MG63 (cell line): ENCODE data around the gene CEP44. TPM values are rescaled to one million over a fixed set of nuclear protein-coding genes. Genes with fewer than 3 reads are reported as not detected.
"Not testable (repeated sequence)": the region's sequence is repeated elsewhere in the genome, so short reads cannot be mapped to it uniquely, and the experiment has no call there.

ENCODE experiments used
- DNase-seq: peaks from one replicate; pipeline ENCODE4 v3.0.0-alpha.2; 2020
- H3K27me3 ChIP-seq: fragments of 250-450 bp; sonication (Bioruptor Pico); 2 replicates; pipeline ENCODE4 v1.5.1; 2020; ENCODE audit warnings: mild to moderate bottlenecking, moderate library complexity
- H3K36me3 ChIP-seq: fragments of 250-450 bp; sonication (Bioruptor Pico); 2 replicates; pipeline ENCODE4 v1.5.1; 2020; ENCODE audit warnings: mild to moderate bottlenecking, moderate library complexity
- H3K4me3 ChIP-seq: fragments of 250-450 bp; sonication (Bioruptor Pico); 2 replicates; pipeline ENCODE4 v1.5.1; 2020; ENCODE audit warnings: mild to moderate bottlenecking, moderate library complexity
- H3K9me3 ChIP-seq: fragments of 250-450 bp; sonication (Bioruptor Pico); 2 replicates; pipeline ENCODE4 v1.5.1; 2020; ENCODE audit warnings: mild to moderate bottlenecking, moderate library complexity
- total RNA-seq: library from RNA; depleted of rRNA; stranded (reverse); fragments of >200 nt; shearing (Covaris generic); gene quantifications from 2 replicates; pipeline ENCODE4 v1.2.3, GENCODE V29; 2014; ENCODE audit warnings: low replicate concordance; rRNA removed

CEP44 gene
- total RNA-seq = 7.8 and 24.9 TPM in 2 replicates

- DNase-seq = peak; percentile 78
- no peaks in the 10 kb centered on the region for H3K27me3 ChIP-seq
- H3K4me3 ChIP-seq = peak within 1 kb of the TSS; percentile 94
- peaks cover 3% of the 10 kb centered on the region; the same call in 1 of the 2 replicates for H3K36me3 ChIP-seq
- no peaks in the 10 kb centered on the region for H3K9me3 ChIP-seq
These were observed at the start of gene CEP44, which contains the start of gene FBXO8 for GRCh38 chr4:174283507-174284471. Gene CEP44 (plus strand): TSS chr4:174283911. CDS start chr4:174299122, 15,211 bp downstream. Gene FBXO8 (minus strand): TSS chr4:174283667. CDS start chr4:174263092, 20,575 bp downstream.

DNA sequence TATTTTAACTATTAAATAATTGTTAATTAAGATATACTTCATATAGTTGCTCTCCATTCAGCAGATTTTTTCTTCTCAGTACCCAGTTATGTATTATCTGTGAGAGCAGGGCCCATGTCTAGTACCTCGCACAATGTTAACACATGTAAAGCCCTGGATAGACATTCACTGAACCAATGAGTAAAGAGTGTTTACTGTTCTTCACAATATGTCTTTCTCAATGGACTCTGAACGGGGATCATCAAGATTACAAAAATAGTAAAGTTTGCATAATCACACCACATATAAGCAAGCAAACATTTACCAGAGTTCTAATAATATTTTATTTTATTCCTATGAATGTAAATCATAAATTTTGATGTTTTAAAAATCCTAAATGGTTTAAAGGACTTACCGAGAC, 47.4 kb upstream of the CEP44 start:
- H3K9me3 ChIP-seq = no peaks in the 10 kb centered on the region
- no peak for DNase-seq
- H3K4me3 ChIP-seq = no peak overlapping the region
- H3K36me3 ChIP-seq = peaks cover 2% of the 10 kb centered on the region; the same call in 1 of the 2 replicates
- H3K27me3 ChIP-seq = no peaks in the 10 kb centered on the region

DNA sequence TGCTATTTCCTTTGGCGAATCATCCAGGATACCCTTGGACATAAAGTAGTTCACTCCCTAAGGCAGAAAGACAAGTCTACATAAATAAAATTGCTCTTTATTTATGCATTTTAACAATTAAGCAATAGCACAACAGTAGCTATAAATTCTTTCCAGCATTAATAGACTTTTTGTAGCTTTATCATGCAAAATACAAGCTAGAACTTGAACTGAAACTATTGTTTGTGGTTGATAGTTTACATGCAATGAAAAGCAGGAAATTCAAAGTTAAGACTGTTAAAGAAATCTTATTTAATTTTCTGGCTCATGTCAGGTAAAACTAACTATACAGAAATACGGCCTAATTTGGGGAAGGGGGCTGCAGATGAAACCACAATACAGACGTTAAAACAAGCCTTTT, 42.5 kb upstream of the CEP44 start:
- DNase-seq = no peak
- H3K27me3 ChIP-seq = no peaks in the 10 kb centered on the region
- H3K4me3 ChIP-seq = no peak overlapping the region
- no peaks in the 10 kb centered on the region for H3K9me3 ChIP-seq
- H3K36me3 ChIP-seq = peaks cover 2% of the 10 kb centered on the region

DNA sequence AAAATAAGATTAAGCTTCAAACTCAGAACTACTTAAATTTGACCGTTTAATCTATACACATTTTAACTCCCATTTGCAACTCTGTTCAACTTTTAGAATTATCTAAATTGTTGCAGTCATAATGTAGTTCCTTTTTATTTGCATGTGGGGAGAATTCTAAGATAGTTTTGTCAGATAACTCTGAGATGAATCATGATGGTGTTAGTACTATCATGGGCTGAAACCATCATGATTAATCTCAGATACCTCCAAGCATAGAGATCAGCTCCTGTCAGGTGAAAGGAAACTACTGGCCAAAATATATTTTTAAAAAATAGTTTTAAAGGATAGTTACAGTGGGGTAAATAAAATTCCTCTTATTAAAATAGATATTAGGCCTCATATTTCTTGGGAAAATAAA, 39.3 kb upstream of the CEP44 start:
- Histone ChIP-seq H3K36me3 (no peaks in the 10 kb centered on the region; the same call in none of the 2 replicates), H3K9me3 (no peaks in the 10 kb centered on the region), H3K27me3 (no peaks in the 10 kb centered on the region), H3K4me3 (no peak overlapping the region)
- no peak for DNase-seq

DNA sequence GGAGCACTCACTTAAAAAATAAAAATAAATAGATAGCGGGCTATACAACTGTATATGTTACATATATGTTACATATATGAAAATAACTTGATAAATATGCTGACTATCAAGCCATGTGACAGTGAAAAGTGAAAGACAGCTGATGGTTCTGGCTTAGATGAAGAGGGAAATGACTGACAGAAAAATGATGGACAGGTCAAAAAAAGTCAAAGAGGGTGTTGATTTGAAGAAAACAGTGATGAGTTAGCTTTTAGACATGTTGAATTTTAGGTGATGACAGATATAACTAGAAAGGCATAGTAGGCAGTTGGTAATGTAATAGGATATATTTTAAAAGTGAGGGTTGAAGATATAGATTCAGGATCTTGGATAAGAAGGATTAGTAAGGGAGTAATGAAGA, 38.0 kb upstream of the CEP44 start:
- Histone ChIP-seq H3K9me3 (no peaks in the 10 kb centered on the region), H3K36me3 (no peaks in the 10 kb centered on the region; the same call in none of the 2 replicates), H3K4me3 (no peak overlapping the region), H3K27me3 (no peaks in the 10 kb centered on the region)
- DNase-seq = no peak

DNA sequence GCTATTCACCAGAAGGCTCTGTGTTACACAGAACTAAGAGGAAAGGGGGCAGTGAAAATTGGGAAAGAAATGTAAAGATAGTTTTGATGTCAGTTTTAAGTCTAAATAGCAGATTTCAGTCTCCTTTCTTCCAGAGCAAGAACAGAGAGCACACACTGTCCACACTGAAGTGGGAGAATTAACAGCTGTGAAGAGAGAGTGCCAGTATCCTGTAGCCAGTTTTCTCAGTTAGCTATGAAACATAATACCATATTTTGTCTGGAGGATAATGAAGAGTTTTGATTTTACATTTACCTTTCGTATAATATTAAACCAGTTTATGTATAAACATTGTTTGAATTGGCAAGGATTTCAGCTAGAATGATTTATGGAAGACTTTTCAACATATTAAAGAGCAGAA, 35.3 kb upstream of the CEP44 start:
- H3K27me3 ChIP-seq = no peaks in the 10 kb centered on the region
- no peaks in the 10 kb centered on the region for H3K9me3 ChIP-seq
- H3K4me3 ChIP-seq = no peak overlapping the region
- DNase-seq = no peak
- H3K36me3 ChIP-seq = no peaks in the 10 kb centered on the region; the same call in 1 of the 2 replicates

GRCh38 chr4:174252412-174252811, 31.3 kb upstream of the CEP44 start:
- no peak for DNase-seq
- H3K4me3 ChIP-seq = no peak overlapping the region
- no peaks in the 10 kb centered on the region for H3K36me3 ChIP-seq
- H3K9me3 ChIP-seq = no peaks in the 10 kb centered on the region
- H3K27me3 ChIP-seq = no peaks in the 10 kb centered on the region

DNA sequence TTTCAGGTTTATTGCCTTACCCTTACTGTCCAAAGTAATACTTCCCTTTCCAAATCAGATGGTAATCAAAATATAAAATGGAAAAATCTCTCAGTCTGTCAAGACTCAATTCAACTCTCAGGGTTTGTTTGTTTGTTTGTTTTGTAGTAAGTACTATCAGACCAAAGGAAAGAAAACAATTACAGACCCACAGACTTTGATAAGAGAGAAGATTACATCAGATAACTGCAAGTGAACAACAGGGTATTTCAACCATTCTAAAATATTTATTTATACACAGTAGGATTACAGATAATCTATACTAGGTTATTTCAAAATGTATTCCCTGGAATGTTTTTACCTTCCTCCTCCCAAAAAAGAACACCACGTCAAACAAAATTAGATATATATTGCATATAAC, 29.1 kb upstream of the CEP44 start:
- Histone ChIP-seq H3K27me3 (no peaks in the 10 kb centered on the region), H3K36me3 (no peaks in the 10 kb centered on the region; the same call in 1 of the 2 replicates), H3K9me3 (no peaks in the 10 kb centered on the region), H3K4me3 (no peak overlapping the region)
- DNase-seq = no peak

GRCh38 chr4:174255374-174255773, 28.3 kb upstream of the CEP44 start:
- H3K36me3 ChIP-seq = no peaks in the 10 kb centered on the region; the same call in 1 of the 2 replicates

DNA sequence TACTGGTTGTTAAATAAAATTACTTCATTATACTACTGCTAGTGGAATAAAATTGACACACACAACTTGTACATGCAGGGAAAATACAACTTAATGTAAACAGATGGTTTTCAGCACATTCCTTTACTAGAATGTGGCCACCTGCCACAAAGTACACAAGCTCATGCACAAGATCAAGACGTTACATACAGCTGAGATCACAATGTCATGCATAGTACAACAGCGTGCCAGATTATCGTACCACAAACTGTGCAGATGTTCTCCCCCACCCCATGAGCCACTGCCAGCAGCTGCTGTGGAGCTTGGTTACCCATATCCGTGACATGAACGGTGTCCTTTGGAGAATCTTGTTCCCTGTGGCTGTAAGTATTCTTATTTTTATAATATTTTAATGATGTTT, 27.9 kb upstream of the CEP44 start:
- Histone ChIP-seq H3K36me3 (no peaks in the 10 kb centered on the region; the same call in 1 of the 2 replicates), H3K4me3 (no peak overlapping the region), H3K9me3 (no peaks in the 10 kb centered on the region), H3K27me3 (no peaks in the 10 kb centered on the region)
- DNase-seq = peak; percentile 0

More at GRCh38 chr4:174255374-174255773, 28.3 kb upstream of the CEP44 start:
- H3K27me3 ChIP-seq = no peaks in the 10 kb centered on the region
- H3K4me3 ChIP-seq = no peak overlapping the region
- no peak for DNase-seq
- H3K9me3 ChIP-seq = no peaks in the 10 kb centered on the region

GRCh38 chr4:174256277-174256713, 27.4 kb upstream of the CEP44 start:
- Histone ChIP-seq H3K4me3 (no peak overlapping the region), H3K36me3 (no peaks in the 10 kb centered on the region; the same call in 1 of the 2 replicates), H3K27me3 (no peaks in the 10 kb centered on the region), H3K9me3 (no peaks in the 10 kb centered on the region)
- DNase-seq = no peak

DNA sequence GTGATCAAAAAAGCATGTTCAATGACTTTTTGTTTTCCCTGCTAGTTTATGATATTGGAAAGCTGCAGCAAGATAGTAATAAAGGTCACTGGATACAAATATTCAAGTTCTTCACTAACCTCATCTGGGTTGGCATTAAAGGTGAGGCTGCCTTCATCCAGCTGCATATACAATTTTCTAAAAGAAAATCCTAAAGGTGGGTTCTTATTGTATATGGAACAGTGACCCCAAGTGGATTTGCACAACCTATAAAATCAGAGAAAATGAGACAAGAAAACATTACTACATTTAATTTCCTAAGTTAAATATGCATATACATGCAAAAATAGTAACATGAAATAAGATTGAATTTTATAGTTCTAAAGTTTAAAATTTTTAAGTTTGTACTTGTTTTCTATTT, 24.1 kb upstream of the CEP44 start:
- no peaks in the 10 kb centered on the region for H3K27me3 ChIP-seq
- DNase-seq = no peak
- H3K36me3 ChIP-seq = no peaks in the 10 kb centered on the region; the same call in 1 of the 2 replicates

GRCh38 chr4:174260099-174260498, 23.6 kb upstream of the CEP44 start:
- Histone ChIP-seq H3K9me3 (no peaks in the 10 kb centered on the region), H3K4me3 (no peak overlapping the region), H3K27me3 (no peaks in the 10 kb centered on the region), H3K36me3 (no peaks in the 10 kb centered on the region; the same call in 1 of the 2 replicates)
- DNase-seq = no peak

More for the DNA sequence above, 24.1 kb upstream of the CEP44 start:
- H3K4me3 ChIP-seq = no peak overlapping the region
- no peaks in the 10 kb centered on the region for H3K9me3 ChIP-seq

- not testable (repeated sequence) for DNase-seq, H3K4me3 ChIP-seq, H3K36me3 ChIP-seq, H3K9me3 ChIP-seq, H3K27me3 ChIP-seq
These were observed 22.3 kb upstream of the CEP44 start for GRCh38 chr4:174261432-174261831.

- H3K9me3 ChIP-seq = no peaks in the 10 kb centered on the region
- H3K4me3 ChIP-seq = no peak overlapping the region
- DNase-seq = no peak
- no peaks in the 10 kb centered on the region for H3K27me3 ChIP-seq
- no peaks in the 10 kb centered on the region; the same call in 1 of the 2 replicates for H3K36me3 ChIP-seq
These were observed 20.9 kb upstream of the CEP44 start for GRCh38 chr4:174262624-174263444.

- Histone ChIP-seq H3K4me3 (no peak overlapping the region), H3K9me3 (no peaks in the 10 kb centered on the region), H3K27me3 (no peaks in the 10 kb centered on the region), H3K36me3 (no peaks in the 10 kb centered on the region; the same call in 1 of the 2 replicates)
- no peak for DNase-seq
These were observed 20.3 kb upstream of the CEP44 start for GRCh38 chr4:174263445-174263736.

GRCh38 chr4:174265916-174266315, 17.8 kb upstream of the CEP44 start:
- H3K36me3 ChIP-seq = no peaks in the 10 kb centered on the region
- no peak for DNase-seq
- no peak overlapping the region for H3K4me3 ChIP-seq
- no peaks in the 10 kb centered on the region for H3K27me3 ChIP-seq
- no peaks in the 10 kb centered on the region for H3K9me3 ChIP-seq
